ENCODE results near the gene BACE2.

DNA sequence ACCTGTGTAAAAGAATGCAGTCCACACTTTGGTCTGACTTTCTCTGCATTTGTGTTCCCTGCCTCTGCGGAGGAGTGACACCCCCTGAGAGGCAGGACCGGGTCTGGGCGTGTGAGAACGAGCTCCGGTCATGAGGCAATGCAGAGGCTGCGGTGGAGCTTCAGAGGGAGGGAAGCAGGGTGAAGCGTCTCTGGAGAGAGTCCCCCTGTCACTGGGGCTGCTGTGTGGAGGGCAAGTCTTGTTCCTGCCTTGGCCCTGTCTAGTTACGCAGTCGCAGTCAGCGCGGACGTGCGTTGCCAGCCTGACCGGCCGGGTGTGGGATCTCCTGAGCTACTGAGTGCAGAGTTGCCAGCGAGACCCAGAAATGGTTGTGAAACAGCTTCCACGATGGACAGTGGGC is 48.5 kb downstream of the BACE2 start:
- TF ChIP-seq, protein P1, sequence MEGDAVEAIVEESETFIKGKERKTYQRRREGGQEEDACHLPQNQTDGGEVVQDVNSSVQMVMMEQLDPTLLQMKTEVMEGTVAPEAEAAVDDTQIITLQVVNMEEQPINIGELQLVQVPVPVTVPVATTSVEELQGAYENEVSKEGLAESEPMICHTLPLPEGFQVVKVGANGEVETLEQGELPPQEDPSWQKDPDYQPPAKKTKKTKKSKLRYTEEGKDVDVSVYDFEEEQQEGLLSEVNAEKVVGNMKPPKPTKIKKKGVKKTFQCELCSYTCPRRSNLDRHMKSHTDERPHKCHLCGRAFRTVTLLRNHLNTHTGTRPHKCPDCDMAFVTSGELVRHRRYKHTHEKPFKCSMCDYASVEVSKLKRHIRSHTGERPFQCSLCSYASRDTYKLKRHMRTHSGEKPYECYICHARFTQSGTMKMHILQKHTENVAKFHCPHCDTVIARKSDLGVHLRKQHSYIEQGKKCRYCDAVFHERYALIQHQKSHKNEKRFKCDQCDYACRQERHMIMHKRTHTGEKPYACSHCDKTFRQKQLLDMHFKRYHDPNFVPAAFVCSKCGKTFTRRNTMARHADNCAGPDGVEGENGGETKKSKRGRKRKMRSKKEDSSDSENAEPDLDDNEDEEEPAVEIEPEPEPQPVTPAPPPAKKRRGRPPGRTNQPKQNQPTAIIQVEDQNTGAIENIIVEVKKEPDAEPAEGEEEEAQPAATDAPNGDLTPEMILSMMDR (IDR thresholded peaks at IDR 0.05): no peak
- TF ChIP-seq EZH2 (IDR thresholded peaks at IDR 0.05; ENCODE audit: borderline replicate concordance, insufficient read depth, low read depth, low read length, poor library complexity, severe bottlenecking): no peak
